Suprapubic skin (tissue), 4 donors: ENCODE data around the gene DOK4.

Source experiments
- EP300 ChIP-seq: sonication (generic); formaldehyde crosslinking; IDR thresholded peaks from one replicate; pipeline ENCODE4 v1.6.1; 2017; ENCODE audit warnings: antibody characterized with exemption
- POLR2A ChIP-seq, 2 donors: fragments of 450-650 bp; IDR thresholded peaks; one replicate each; pipeline ENCODE4 v1.6.1; 2017; ENCODE audit warnings: antibody characterized with exemption in 2 of 2, mild to moderate bottlenecking in 2 of 2, moderate library complexity in 2 of 2
- POLR2AphosphoS5 ChIP-seq, 3 donors: sonication (generic); formaldehyde crosslinking; IDR thresholded peaks; one replicate each; pipeline ENCODE4 v1.6.1; 2017; ENCODE audit warnings: antibody characterized with exemption in 3 of 3
- TF ChIP-seq, protein P1 (sequence below), 2 donors: fragments of 200-600 bp in 1 of 2; fragments of 450-650 bp in 1 of 2; sonication (generic) in 1 of 2; IDR thresholded peaks; one replicate each; pipeline ENCODE4 v1.5.1; 2016 to 2019; ENCODE audit warnings: antibody characterized with exemption in 2 of 2, mild to moderate bottlenecking in 1 of 2, moderate library complexity in 1 of 2

DNA sequence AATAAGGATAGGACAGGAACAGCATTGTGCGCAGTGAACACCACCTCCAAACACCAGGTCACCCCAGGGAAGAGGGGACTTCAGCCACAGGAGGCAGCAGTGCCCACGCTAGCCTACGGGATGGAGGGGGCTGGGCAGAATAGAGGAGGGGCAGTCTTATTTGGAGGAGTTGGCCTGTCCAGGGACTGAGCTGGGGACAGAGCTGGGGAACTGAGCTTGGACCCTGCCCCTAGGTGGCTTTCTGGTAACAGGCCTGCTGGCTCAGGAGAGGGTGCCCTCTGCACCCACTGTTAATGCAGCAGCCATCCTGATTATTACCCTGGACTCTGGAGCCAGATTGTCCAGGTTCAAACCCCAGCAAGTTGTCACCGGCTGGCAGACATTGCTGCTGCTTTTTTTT is 40.7 kb upstream of the DOK4 start:
- TF ChIP-seq, protein P1, sequence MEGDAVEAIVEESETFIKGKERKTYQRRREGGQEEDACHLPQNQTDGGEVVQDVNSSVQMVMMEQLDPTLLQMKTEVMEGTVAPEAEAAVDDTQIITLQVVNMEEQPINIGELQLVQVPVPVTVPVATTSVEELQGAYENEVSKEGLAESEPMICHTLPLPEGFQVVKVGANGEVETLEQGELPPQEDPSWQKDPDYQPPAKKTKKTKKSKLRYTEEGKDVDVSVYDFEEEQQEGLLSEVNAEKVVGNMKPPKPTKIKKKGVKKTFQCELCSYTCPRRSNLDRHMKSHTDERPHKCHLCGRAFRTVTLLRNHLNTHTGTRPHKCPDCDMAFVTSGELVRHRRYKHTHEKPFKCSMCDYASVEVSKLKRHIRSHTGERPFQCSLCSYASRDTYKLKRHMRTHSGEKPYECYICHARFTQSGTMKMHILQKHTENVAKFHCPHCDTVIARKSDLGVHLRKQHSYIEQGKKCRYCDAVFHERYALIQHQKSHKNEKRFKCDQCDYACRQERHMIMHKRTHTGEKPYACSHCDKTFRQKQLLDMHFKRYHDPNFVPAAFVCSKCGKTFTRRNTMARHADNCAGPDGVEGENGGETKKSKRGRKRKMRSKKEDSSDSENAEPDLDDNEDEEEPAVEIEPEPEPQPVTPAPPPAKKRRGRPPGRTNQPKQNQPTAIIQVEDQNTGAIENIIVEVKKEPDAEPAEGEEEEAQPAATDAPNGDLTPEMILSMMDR (IDR thresholded peaks at IDR 0.05) = no peak
- TF ChIP-seq POLR2AphosphoS5 (IDR thresholded peaks at IDR 0.05) (no peak), POLR2A (IDR thresholded peaks at IDR 0.05) (no peak), EP300 (no peak)
